Chondrocyte (in vitro differentiated cells): ENCODE results near the gene HPCAL1. TPM values are rescaled to one million over a fixed set of nuclear protein-coding genes. Genes with fewer than 3 reads are reported as not detected.

ENCODE experiments used
- DNase-seq: peaks from one replicate; pipeline ENCODE4 v3.0.0; 2021; ENCODE audit warnings: mixed read lengths, low spot score
- H3K27ac Mint-ChIP-seq: one replicate; pipeline ENCODE4 v1.8.0; 2021; ENCODE audit warnings: mild to moderate bottlenecking, moderate library complexity, mixed read lengths; ENCODE audit not compliant: unreplicated experiment
- H3K27me3 Mint-ChIP-seq: 2 replicates; pipeline ENCODE4 v1.8.0; 2021; ENCODE audit warnings: low read depth, mixed read lengths
- H3K36me3 Mint-ChIP-seq: 2 replicates; pipeline ENCODE4 v1.8.0; 2021; ENCODE audit warnings: low read depth, mixed read lengths
- H3K4me1 Mint-ChIP-seq: 2 replicates; pipeline ENCODE4 v1.8.0; 2021; ENCODE audit warnings: low read depth, mild to moderate bottlenecking, mixed read lengths
- H3K4me3 Mint-ChIP-seq: one replicate; pipeline ENCODE4 v1.8.0; 2021; ENCODE audit warnings: mild to moderate bottlenecking, moderate library complexity, mixed read lengths; ENCODE audit not compliant: unreplicated experiment
- H3K9me3 Mint-ChIP-seq: 2 replicates; pipeline ENCODE4 v1.8.0; 2021; ENCODE audit warnings: low read depth, mixed read lengths
- total RNA-seq: library from RNA; stranded (reverse); gene quantifications from 3 replicates; pipeline ENCODE4 v1.2.1, GENCODE V29; 2021
- TF ChIP-seq, protein P1 (sequence below): fragments of 200-600 bp; sonication (generic); IDR thresholded peaks from 2 replicates; pipeline ENCODE4 v1.5.0; 2021; ENCODE audit warnings: antibody characterized with exemption, mild to moderate bottlenecking, moderate library complexity

Gene HPCAL1
- total RNA-seq, 1 donor from 2014 or later, result 19.3 TPM

DNA sequence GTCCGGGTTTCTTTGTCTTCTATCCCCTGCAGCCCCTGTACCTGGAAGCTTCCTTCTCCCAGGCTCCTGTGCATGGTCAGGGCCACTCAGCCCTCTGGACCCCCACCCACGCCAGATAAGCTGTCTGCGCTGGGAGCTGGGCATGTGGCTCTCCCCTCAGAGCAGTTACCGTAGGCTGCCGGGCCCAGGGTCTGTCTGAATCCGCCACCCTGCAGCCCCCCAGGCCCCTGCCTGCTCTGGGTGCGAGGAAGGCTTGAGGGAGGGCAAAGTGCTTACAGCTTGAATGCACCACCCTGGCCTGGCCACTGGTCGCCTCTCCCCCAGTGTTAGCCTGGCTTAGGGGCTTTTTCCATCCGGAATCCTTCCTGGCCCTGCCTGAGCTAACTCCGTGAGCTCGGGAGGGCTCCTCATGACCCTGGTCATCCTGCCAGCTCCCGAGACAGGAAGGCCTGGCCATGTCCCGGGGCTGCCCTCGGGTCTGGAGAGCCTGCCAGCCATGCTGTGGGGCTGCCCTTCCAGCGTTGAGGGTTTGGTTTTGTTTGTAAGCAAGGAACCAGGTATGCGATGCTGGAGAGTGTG lies 94.7 kb downstream of the HPCAL1 start:
- TF ChIP-seq, protein P1, sequence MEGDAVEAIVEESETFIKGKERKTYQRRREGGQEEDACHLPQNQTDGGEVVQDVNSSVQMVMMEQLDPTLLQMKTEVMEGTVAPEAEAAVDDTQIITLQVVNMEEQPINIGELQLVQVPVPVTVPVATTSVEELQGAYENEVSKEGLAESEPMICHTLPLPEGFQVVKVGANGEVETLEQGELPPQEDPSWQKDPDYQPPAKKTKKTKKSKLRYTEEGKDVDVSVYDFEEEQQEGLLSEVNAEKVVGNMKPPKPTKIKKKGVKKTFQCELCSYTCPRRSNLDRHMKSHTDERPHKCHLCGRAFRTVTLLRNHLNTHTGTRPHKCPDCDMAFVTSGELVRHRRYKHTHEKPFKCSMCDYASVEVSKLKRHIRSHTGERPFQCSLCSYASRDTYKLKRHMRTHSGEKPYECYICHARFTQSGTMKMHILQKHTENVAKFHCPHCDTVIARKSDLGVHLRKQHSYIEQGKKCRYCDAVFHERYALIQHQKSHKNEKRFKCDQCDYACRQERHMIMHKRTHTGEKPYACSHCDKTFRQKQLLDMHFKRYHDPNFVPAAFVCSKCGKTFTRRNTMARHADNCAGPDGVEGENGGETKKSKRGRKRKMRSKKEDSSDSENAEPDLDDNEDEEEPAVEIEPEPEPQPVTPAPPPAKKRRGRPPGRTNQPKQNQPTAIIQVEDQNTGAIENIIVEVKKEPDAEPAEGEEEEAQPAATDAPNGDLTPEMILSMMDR, result no peak
- Mint-ChIP-seq H3K27me3 (no peaks in the 10 kb centered on the region), H3K36me3 (peaks cover 3% of the 10 kb centered on the region), H3K4me3 (no peak overlapping the region), H3K27ac (no peak overlapping the region), H3K4me1 (peaks cover 7% of the 10 kb centered on the region), H3K9me3 (no peaks in the 10 kb centered on the region)
- no peak for DNase-seq

DNA sequence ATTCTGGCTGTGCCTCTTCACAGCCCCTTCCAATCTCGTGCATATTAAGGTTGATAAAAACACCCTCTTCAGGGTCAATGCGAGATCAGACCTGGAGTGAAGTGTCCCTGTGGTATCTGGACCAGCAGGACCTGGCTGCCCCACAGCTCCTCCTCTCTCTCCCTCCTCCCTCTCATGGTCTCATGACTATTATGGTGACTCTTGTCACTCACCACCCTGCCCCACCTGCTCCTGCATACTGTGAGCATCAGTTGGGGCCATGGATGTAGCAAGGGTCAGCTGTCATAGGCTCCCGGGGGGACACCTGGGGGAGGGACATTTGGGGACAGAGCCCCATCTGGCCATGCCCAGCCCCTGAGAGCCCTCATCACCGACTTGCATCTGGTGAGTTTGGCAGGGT lies 95.2 kb downstream of the HPCAL1 start:
- Mint-ChIP-seq H3K36me3 (peaks cover 3% of the 10 kb centered on the region), H3K27ac (no peak overlapping the region), H3K9me3 (no peaks in the 10 kb centered on the region), H3K4me1 (peaks cover 10% of the 10 kb centered on the region), H3K4me3 (no peak overlapping the region), H3K27me3 (no peaks in the 10 kb centered on the region)
- TF ChIP-seq, protein P1, result no peak
- no peak for DNase-seq

DNA sequence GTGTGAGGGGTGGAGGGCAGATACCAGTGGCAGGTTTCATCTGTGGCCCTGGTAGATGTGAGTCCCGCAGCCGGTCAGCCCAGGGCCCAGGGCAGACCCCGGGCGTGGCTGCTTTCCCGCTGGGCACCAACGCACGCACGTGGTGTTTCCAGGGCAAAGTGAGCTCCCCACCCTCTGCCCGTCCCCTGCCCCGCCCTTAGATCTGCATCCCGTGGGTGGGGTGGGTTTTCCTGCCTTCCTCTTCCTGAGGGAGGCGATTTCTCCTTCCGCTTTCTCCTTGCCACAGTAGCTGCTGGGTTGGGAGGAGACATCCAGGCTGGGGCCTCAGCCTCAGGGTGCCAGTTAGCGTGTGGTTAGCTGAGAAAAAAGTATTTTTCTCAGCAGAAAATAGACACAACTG lies 95.8 kb downstream of the HPCAL1 start:
- no peak overlapping the region for H3K27ac Mint-ChIP-seq
- H3K9me3 Mint-ChIP-seq, result no peaks in the 10 kb centered on the region
- H3K36me3 Mint-ChIP-seq, result peaks cover 3% of the 10 kb centered on the region
- TF ChIP-seq, protein P1, result no peak
- peaks cover 10% of the 10 kb centered on the region for H3K4me1 Mint-ChIP-seq
- DNase-seq, result no peak
- H3K4me3 Mint-ChIP-seq, result no peak overlapping the region
- no peaks in the 10 kb centered on the region for H3K27me3 Mint-ChIP-seq

DNA sequence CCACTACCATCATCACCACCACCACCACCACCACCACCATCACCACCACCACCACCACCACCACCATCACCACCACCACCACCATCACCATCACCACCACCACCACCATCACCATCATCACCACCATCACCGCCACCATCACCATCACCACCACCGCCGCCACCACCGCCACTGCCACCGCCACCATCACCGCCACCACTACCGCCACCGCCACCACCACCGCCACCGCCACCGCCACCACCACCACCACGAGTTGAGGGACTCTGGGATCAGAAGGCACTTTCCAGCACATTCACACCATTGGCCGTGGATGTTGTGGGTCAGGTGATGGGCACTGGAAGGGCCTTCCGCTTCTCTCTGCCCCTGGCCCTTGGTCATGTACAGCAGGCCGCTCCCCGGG lies 96.7 kb downstream of the HPCAL1 start:
- Mint-ChIP-seq H3K27ac (no peak overlapping the region), H3K36me3 (peaks cover 3% of the 10 kb centered on the region), H3K27me3 (no peaks in the 10 kb centered on the region), H3K4me1 (peaks cover 17% of the 10 kb centered on the region), H3K9me3 (no peaks in the 10 kb centered on the region), H3K4me3 (no peak overlapping the region)
- DNase-seq, result no peak
- TF ChIP-seq, protein P1, result no peak

DNA sequence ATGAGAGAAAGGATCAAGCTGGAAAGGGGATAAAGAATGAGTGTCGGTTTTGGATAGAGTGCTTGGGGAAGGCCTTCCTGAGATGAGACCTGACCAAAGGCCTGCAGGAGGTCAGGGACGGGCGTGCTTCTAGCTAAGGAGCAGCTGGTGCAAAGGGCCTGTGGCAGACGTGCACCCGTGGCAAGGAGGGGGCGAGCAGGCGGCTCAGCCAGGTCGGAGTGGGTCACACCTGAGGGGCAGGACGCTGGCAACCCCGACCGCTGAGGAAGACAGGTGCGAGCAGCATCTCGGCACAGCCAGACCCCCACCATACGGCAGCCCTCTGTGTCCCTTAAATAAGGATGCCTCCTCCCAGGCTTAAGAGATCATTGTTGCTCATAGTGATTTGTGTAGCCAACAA lies 97.3 kb downstream of the HPCAL1 start:
- H3K36me3 Mint-ChIP-seq, result peaks cover 3% of the 10 kb centered on the region
- no peaks in the 10 kb centered on the region for H3K9me3 Mint-ChIP-seq
- H3K4me1 Mint-ChIP-seq, result peaks cover 24% of the 10 kb centered on the region
- H3K4me3 Mint-ChIP-seq, result no peak overlapping the region
- no peak for DNase-seq
- no peak overlapping the region for H3K27ac Mint-ChIP-seq
- H3K27me3 Mint-ChIP-seq, result no peaks in the 10 kb centered on the region
- TF ChIP-seq, protein P1, result no peak
